ENCODE data around the gene LEKR1. TPM values are rescaled to one million over a fixed set of nuclear protein-coding genes. Genes with fewer than 3 reads are reported as not detected.

Gene LEKR1
- total RNA-seq, 2 experiments from 2014 or later = 0.76 to 1.1 TPM

- Mint-ChIP-seq H3K9me3 (ENCODE audit: low read depth) (no peaks in the 10 kb centered on the region), H3K4me3 (no peak overlapping the region), H3K4me1 (peaks cover 4% of the 10 kb centered on the region), H3K36me3 (peaks cover 2% of the 10 kb centered on the region), H3K27ac (no peak overlapping the region), H3K27me3 (no peaks in the 10 kb centered on the region)
- CTCF ChIA-PET = no interaction called here
- ATAC-seq (no peak), DNase-seq (no peak)
These were observed 195.5 kb downstream of the LEKR1 start for GRCh38 chr3:157021679-157022078.

GRCh38 chr3:157023226-157023625 lies 197.1 kb downstream of the LEKR1 start:
- Mint-ChIP-seq H3K4me3 (no peak overlapping the region), H3K27me3 (peaks cover 3% of the 10 kb centered on the region), H3K36me3 (peaks cover 2% of the 10 kb centered on the region), H3K27ac (no peak overlapping the region), H3K9me3 (ENCODE audit: low read depth) (no peaks in the 10 kb centered on the region), H3K4me1 (peaks cover 6% of the 10 kb centered on the region)
- no peak for DNase-seq
- no peak for ATAC-seq
- CTCF ChIA-PET = no interaction called here

- Mint-ChIP-seq H3K36me3 (peaks cover 2% of the 10 kb centered on the region), H3K27me3 (peaks cover 8% of the 10 kb centered on the region), H3K4me1 (peaks cover 6% of the 10 kb centered on the region), H3K9me3 (ENCODE audit: low read depth) (no peaks in the 10 kb centered on the region), H3K4me3 (no peak overlapping the region), H3K27ac (no peak overlapping the region)
- DNase-seq = no peak
- CTCF ChIA-PET = no interaction called here
- ATAC-seq = no peak
These were observed 199.9 kb downstream of the LEKR1 start for GRCh38 chr3:157026091-157026490.

DNA sequence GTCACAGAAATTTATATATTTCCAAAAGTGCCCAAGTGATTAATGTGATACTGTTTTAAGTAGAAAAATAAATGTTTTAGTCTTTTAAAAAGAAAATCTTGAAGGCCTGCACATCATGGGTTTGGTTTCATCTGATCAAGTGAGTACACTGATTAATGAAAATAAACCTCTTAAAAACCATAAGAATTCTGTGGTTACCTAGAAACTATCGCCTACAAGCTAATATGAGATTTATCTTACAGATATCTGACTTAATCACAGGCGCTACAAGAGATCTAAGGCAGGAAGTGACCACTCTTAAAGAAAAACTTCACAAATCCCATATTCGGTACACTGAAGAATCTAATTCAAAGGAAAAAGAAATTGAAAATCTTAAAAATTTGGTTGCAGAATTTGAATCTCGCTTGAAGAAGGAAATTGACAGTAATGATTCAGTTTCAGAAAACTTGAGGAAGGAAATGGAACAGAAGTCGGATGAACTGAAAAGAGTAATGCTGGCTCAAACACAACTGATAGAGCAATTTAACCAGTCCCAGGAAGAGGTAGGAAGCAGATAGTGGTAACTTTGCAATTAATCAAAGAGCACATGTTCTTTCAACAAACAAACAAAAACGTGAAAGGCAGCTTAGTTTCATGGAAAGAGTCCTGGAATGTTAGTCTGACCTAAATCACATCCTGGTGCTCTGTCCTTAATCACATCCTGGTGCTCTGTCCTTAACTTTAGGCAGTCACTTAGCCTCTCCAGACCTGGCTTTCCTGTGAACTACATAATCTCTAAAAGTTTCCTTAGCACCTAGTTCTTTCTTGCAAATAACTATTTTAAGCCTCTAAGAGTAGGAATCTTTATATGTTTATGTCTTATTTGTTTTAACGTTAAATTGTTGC lies 201.9 kb downstream of the LEKR1 start:
- no peak for ATAC-seq
- peaks cover 2% of the 10 kb centered on the region for H3K36me3 Mint-ChIP-seq
- H3K27me3 Mint-ChIP-seq = peaks cover 14% of the 10 kb centered on the region
- no peak for DNase-seq
- CTCF ChIA-PET = no interaction called here
- peaks cover 10% of the 10 kb centered on the region for H3K4me1 Mint-ChIP-seq
- no peaks in the 10 kb centered on the region for H3K9me3 Mint-ChIP-seq (ENCODE audit: low read depth)
- no peak overlapping the region for H3K4me3 Mint-ChIP-seq
- no peak overlapping the region for H3K27ac Mint-ChIP-seq

DNA sequence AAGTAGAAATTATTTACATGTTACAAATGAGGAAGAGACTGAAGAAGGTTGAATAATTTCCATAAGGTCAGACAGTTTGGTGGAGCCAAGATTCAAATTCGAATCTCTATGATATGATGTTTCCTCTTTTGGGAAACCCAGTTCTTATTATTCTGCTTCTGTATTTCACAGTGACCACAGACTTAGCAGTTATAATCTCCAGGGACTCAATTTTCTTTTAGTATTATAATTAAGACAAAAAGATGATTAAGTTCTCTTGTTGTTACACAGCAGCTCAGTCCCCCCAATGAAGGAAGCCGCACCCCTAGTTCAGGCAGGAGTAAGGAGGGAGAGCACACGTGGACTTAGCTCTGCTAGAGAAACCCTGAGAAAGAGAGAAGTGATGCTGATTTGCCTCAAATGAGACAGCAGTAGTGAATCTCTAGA lies 203.2 kb downstream of the LEKR1 start:
- no peak overlapping the region for H3K4me3 Mint-ChIP-seq
- H3K27me3 Mint-ChIP-seq = peaks cover 18% of the 10 kb centered on the region
- H3K4me1 Mint-ChIP-seq = peaks cover 13% of the 10 kb centered on the region
- no peaks in the 10 kb centered on the region for H3K36me3 Mint-ChIP-seq
- CTCF ChIA-PET = no interaction called here
- no peak for ATAC-seq
- no peak for DNase-seq
- no peak overlapping the region for H3K27ac Mint-ChIP-seq
- H3K9me3 Mint-ChIP-seq (ENCODE audit: low read depth) = no peaks in the 10 kb centered on the region

- no peak overlapping the region for H3K4me3 Mint-ChIP-seq
- peaks cover 22% of the 10 kb centered on the region for H3K27me3 Mint-ChIP-seq
- no peak overlapping the region for H3K27ac Mint-ChIP-seq
- peaks cover 13% of the 10 kb centered on the region for H3K4me1 Mint-ChIP-seq
- no peaks in the 10 kb centered on the region for H3K36me3 Mint-ChIP-seq
- DNase-seq (no peak), ATAC-seq (no peak)
- H3K9me3 Mint-ChIP-seq (ENCODE audit: low read depth) = no peaks in the 10 kb centered on the region
- CTCF ChIA-PET = no interaction called here
These were observed 204.6 kb downstream of the LEKR1 start for GRCh38 chr3:157030712-157031111.

GRCh38 chr3:157033001-157033400 lies 206.8 kb downstream of the LEKR1 start:
- no peak for ATAC-seq
- DNase-seq = no peak
- Mint-ChIP-seq H3K4me1 (peaks cover 13% of the 10 kb centered on the region), H3K27me3 (peaks cover 33% of the 10 kb centered on the region), H3K4me3 (no peak overlapping the region), H3K9me3 (ENCODE audit: low read depth) (no peaks in the 10 kb centered on the region), H3K27ac (no peak overlapping the region), H3K36me3 (no peaks in the 10 kb centered on the region)
- CTCF ChIA-PET = no interaction called here

- Mint-ChIP-seq H3K4me1 (no peaks in the 10 kb centered on the region), H3K27me3 (peaks cover 40% of the 10 kb centered on the region), H3K9me3 (ENCODE audit: low read depth) (no peaks in the 10 kb centered on the region), H3K27ac (no peak overlapping the region), H3K4me3 (no peak overlapping the region), H3K36me3 (no peaks in the 10 kb centered on the region)
- no peak for ATAC-seq
- no peak for DNase-seq
- CTCF ChIA-PET = no interaction called here
These were observed 214.3 kb downstream of the LEKR1 start for GRCh38 chr3:157040456-157040855.

DNA sequence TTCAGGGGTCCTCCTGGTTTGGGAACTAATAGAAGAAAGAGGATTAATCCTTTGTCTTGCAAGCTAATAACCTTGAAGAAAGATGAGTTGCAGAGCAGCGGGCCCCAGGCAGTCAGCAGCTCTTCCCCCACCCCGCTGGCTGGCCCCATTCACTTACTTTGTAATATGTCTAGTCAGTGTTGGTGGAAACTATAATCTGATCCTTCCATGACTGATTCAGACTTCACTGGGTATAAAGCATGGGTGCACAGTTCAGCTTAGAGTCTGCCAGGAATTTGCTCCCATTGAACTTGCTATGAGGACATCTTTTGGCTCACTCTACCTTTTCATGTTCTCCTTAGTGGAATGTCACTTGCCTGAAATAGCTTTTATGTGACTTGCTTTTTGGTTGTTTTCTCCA lies 216.1 kb downstream of the LEKR1 start:
- CTCF ChIA-PET = no interaction called here
- no peak for ATAC-seq
- Mint-ChIP-seq H3K27me3 (peaks cover 36% of the 10 kb centered on the region), H3K4me3 (no peak overlapping the region), H3K4me1 (no peaks in the 10 kb centered on the region), H3K36me3 (no peaks in the 10 kb centered on the region), H3K27ac (no peak overlapping the region), H3K9me3 (ENCODE audit: low read depth) (no peaks in the 10 kb centered on the region)
- no peak for DNase-seq

DNA sequence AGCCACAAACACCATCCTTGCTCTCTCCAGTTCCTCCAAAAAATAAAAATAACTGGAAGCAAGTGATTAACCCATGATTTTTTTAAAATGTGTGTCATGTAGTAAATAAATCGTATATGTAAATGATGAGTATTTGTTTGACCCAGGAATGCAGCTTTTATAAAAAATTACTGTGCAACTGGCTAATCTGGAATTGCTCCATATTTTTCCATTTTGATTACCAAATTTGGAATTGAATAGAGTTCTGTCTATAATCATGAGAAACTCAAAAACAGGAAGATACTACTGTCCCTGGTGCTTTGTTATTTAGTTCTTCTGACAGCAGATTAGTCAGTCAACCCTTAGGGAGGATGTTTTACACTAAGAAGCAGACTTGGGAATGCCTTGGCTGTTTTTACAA lies 217.6 kb downstream of the LEKR1 start:
- no peaks in the 10 kb centered on the region for H3K36me3 Mint-ChIP-seq
- CTCF ChIA-PET = no interaction called here

DNA sequence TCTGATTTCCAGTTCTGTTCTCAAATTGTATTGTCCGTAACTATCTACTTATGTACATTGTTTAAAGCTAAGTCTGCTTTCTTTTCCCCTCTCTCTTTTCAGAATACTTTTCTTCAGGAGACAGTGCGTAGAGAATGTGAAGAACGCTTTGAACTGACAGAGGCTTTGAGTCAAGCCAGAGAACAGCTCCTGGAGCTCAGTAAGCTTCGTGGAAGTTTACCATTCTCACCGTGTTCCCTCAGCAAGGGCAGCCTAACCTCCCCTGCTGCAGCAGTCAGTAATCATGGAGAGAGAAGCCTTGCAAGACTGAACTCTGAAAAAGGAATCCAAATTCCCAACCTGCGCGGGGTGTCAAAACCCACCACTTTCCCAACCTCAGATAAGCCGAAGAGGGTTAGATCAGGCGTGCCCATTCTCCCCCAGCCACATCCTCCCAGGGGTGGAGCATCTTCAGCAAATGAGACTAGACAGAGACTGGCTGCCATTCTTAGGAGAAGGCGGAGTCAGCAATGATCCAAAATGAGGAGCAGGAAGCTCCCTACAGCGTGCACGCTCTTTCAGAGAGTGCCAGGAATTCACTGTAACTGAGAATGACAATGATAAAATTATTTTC lies 219.2 kb downstream of the LEKR1 start:
- no peak overlapping the region for H3K4me3 Mint-ChIP-seq
- no peaks in the 10 kb centered on the region for H3K4me1 Mint-ChIP-seq
- DNase-seq (no peak), ATAC-seq (no peak)
- no peaks in the 10 kb centered on the region for H3K36me3 Mint-ChIP-seq
- peaks cover 33% of the 10 kb centered on the region for H3K27me3 Mint-ChIP-seq
- CTCF ChIA-PET = no interaction called here
- no peak overlapping the region for H3K27ac Mint-ChIP-seq
- H3K9me3 Mint-ChIP-seq (ENCODE audit: low read depth) = no peaks in the 10 kb centered on the region

More for the DNA sequence above, 217.6 kb downstream of the LEKR1 start:
- no peak for ATAC-seq
- Mint-ChIP-seq H3K4me3 (no peak overlapping the region), H3K4me1 (no peaks in the 10 kb centered on the region), H3K9me3 (ENCODE audit: low read depth) (no peaks in the 10 kb centered on the region), H3K27me3 (peaks cover 30% of the 10 kb centered on the region), H3K27ac (no peak overlapping the region)
- DNase-seq = no peak

DNA sequence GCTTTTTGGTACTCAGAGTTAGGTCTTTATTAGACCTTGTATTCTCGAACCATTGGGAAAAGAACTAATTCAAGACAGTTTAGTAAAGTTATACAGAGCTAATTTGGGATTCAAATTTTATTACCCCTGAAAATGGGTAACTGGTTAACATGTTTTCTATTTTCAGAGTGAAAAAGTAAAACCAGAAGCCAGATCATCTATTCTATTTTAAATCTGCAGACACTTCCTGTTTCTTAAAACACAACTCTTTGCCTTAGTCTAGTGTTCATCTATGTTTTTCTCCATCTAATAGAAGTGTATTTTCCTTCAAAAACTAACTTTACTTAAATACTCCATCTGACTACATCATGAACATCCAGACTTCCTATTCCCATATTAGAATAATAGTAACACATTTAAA lies 220.4 kb downstream of the LEKR1 start:
- H3K27ac Mint-ChIP-seq = no peak overlapping the region
- DNase-seq (no peak), ATAC-seq (no peak)
- no peaks in the 10 kb centered on the region for H3K4me1 Mint-ChIP-seq
- H3K4me3 Mint-ChIP-seq = no peak overlapping the region
- H3K27me3 Mint-ChIP-seq = peaks cover 30% of the 10 kb centered on the region
- no peaks in the 10 kb centered on the region for H3K9me3 Mint-ChIP-seq (ENCODE audit: low read depth)
- H3K36me3 Mint-ChIP-seq = no peaks in the 10 kb centered on the region
- CTCF ChIA-PET = no interaction called here

DNA sequence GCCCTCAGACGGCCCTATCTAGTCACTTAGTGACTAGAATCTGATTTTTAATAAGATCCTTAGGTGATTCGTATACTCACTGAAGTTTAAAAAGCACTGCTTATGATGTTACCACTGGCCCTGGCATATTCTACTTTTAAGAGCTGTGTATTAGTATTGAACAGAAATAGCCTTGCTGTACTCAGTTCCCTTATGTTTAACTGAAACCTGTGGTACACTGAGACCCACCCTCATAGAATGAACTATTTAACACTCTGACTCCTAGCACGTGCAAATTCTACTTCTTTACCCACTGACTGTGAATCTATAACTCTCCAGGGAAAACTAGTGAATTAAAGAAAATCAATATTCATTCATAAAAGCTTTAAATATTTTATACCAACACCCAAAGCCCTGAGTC lies 224.9 kb downstream of the LEKR1 start:
- H3K36me3 Mint-ChIP-seq = no peaks in the 10 kb centered on the region
- DNase-seq (no peak), ATAC-seq (no peak)
- H3K27ac Mint-ChIP-seq = no peak overlapping the region
- no peaks in the 10 kb centered on the region for H3K9me3 Mint-ChIP-seq (ENCODE audit: low read depth)
- H3K4me3 Mint-ChIP-seq = no peak overlapping the region
- H3K4me1 Mint-ChIP-seq = no peaks in the 10 kb centered on the region
- CTCF ChIA-PET = no interaction called here
- peaks cover 21% of the 10 kb centered on the region for H3K27me3 Mint-ChIP-seq

- Mint-ChIP-seq H3K4me1 (no peaks in the 10 kb centered on the region), H3K27ac (no peak overlapping the region), H3K36me3 (no peaks in the 10 kb centered on the region), H3K9me3 (ENCODE audit: low read depth) (no peaks in the 10 kb centered on the region), H3K27me3 (peaks cover 23% of the 10 kb centered on the region), H3K4me3 (no peak overlapping the region)
- CTCF ChIA-PET = interaction anchor here (1.4 kb wide), 1 partner anchor 31 kb away, joined by 4 read pairs; no protein-coding TSS in a partner anchor
- no peak for ATAC-seq
- DNase-seq = no peak
These were observed 225.4 kb downstream of the LEKR1 start for GRCh38 chr3:157051591-157051990.

All from activated CD8-positive, alpha-beta memory T cell treated with anti-CD3 and anti-CD28 coated beads, Interleukin-2, amount 10 ng/mL, durations not matched to agents 7 days and 5 days (primary cell).